Esophagus squamous epithelium (tissue), 4 donors: ENCODE data around the gene NELL1.

Source experiments
- POLR2A ChIP-seq, 4 donors: fragments of 450-650 bp; IDR thresholded peaks; one replicate each; pipeline ENCODE4 v1.6.1; 2017; ENCODE audit warnings: antibody characterized with exemption in 4 of 4, mild to moderate bottlenecking in 4 of 4, moderate library complexity in 3 of 4
- TF ChIP-seq, protein P1 (sequence below), 6 experiments: fragments of 450-650 bp in 4 of 6; fragments of 200-600 bp in 2 of 6; sonication (generic) in 2 of 6; IDR thresholded peaks; one replicate each; pipeline ENCODE4 v1.5.1; 2016 to 2019; ENCODE audit warnings: antibody characterized with exemption in 6 of 6, mild to moderate bottlenecking in 4 of 6, moderate library complexity in 4 of 6

GRCh38 chr11:20874358-20874757, 205.0 kb downstream of the NELL1 start:
- TF ChIP-seq, protein P1, sequence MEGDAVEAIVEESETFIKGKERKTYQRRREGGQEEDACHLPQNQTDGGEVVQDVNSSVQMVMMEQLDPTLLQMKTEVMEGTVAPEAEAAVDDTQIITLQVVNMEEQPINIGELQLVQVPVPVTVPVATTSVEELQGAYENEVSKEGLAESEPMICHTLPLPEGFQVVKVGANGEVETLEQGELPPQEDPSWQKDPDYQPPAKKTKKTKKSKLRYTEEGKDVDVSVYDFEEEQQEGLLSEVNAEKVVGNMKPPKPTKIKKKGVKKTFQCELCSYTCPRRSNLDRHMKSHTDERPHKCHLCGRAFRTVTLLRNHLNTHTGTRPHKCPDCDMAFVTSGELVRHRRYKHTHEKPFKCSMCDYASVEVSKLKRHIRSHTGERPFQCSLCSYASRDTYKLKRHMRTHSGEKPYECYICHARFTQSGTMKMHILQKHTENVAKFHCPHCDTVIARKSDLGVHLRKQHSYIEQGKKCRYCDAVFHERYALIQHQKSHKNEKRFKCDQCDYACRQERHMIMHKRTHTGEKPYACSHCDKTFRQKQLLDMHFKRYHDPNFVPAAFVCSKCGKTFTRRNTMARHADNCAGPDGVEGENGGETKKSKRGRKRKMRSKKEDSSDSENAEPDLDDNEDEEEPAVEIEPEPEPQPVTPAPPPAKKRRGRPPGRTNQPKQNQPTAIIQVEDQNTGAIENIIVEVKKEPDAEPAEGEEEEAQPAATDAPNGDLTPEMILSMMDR (IDR thresholded peaks at IDR 0.05): no peak
- TF ChIP-seq POLR2A (IDR thresholded peaks at IDR 0.05): no peak
